ENCODE data around the gene SNX24.

Gene SNX24

GRCh38 chr5:123035918-123036390, 190.5 kb downstream of the SNX24 start:
- no peak for DNase-seq

- DNase-seq = no peak
These were observed 191.1 kb downstream of the SNX24 start, which contains the start of gene PPIC for GRCh38 chr5:123036391-123037103. Gene PPIC, minus strand, starts transcription at chr5:123036725. Its CDS starts 100 bp downstream, at chr5:123036625.

DNA sequence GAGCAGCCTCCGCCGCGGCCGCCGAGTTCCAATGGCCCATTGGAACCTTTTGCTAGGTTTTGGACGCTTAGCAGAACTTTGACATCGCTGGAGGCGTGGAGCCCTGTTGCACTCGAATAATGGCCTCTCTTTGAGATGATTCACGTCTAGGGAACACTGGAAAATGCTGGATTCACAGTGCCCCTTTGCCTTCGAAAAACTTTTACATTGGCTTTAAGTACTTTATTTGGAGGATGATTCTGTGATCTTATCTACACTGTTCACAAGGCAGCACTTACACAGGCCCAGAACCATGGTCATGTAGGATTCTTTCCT, 191.6 kb downstream of the SNX24 start:
- DNase-seq = no peak

DNA sequence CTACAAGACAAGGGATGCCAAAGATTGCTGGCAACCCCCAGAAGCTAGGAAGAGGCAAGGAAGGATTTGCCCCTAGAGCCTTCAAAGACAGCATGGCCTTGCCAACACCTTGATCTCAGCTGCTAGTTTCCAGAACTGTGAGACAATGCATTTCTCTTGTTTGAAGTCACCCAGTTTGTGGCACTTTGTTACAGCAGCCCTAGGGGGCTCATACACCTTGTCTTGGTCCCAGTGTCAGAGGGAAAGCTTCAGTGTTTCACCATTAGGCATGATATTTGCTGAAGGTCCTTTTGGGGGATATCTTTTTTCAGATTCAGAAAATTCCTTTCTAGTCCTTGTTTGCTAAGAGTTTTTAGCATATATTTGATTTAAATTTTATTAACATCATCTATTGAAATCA, 194.3 kb downstream of the SNX24 start:
- DNase-seq = no peak

DNA sequence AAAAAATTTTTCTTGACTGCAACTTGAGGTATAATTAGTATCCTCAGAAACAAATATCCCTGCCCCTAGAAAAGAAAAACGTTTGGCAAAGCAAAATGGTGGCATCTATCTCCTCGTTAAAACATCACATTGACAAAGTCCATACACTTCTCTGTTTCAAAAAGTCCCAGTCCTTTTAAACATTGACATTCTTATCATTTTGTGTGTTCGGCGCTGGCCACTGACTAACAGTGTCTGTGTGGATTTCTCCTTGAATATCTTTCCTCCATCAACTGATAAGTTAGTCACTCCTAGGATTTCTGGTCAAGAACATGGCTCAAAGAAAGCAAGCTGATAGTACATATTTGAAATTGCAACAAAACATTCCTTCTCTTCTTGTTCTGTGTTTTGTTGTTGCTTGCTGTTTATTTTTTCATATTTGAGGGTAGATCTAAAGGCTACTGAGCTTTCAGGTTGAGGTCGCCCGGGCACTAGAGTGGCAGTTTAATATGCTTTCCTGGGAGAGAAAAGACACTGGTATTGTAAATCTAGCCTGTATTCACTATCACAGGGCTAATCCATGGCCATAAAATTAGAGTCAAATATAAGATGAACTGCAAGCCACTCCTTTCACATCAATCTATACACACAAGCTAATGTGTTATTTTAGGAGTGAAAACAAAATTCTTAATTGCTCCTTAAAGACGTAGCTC, 199.7 kb downstream of the SNX24 start:
- DNase-seq = no peak

GRCh38 chr5:123046222-123046621, 200.8 kb downstream of the SNX24 start:
- no peak for DNase-seq

GRCh38 chr5:123047706-123048105, 202.3 kb downstream of the SNX24 start:
- DNase-seq = no peak

- no peak for DNase-seq
These were observed 205.8 kb downstream of the SNX24 start for GRCh38 chr5:123051206-123051605.

All from effector CD8-positive, alpha-beta T cell (primary cell).